HFFc6 (cell line): Measurements from ENCODE around the gene RBM26. TPM values are rescaled to one million over a fixed set of nuclear protein-coding genes. Genes with fewer than 3 reads are reported as not detected.

Source experiments
- DNase-seq: peaks from one replicate; pipeline ENCODE4 v3.0.0-alpha.2; 2018
- H3K27ac Mint-ChIP-seq: 2 replicates; pipeline ENCODE4 v1.8.0; 2020; ENCODE audit warnings: mild to moderate bottlenecking, mixed read lengths
- H3K27me3 Mint-ChIP-seq: 2 replicates; pipeline ENCODE4 v1.8.0; 2021; ENCODE audit warnings: mild to moderate bottlenecking, moderate library complexity, mixed read lengths; ENCODE audit not compliant: insufficient read depth
- H3K36me3 Mint-ChIP-seq: 2 replicates; pipeline ENCODE4 v1.8.0; 2021; ENCODE audit warnings: low read depth, mixed read lengths
- H3K4me1 Mint-ChIP-seq: 2 replicates; pipeline ENCODE4 v1.8.0; 2020; ENCODE audit warnings: low read depth, mixed read lengths
- H3K4me3 Mint-ChIP-seq: 2 replicates; pipeline ENCODE4 v1.8.0; 2020; ENCODE audit warnings: mild to moderate bottlenecking, moderate library complexity, mixed read lengths
- H3K9me3 Mint-ChIP-seq: 2 replicates; pipeline ENCODE4 v1.8.0; 2020; ENCODE audit warnings: mild to moderate bottlenecking, mixed read lengths
- CTCF ChIP-seq: fragments of 200-600 bp; sonication (generic); IDR thresholded peaks from 2 replicates; pipeline ENCODE4 v1.5.0; 2021; ENCODE audit warnings: antibody characterized with exemption, mild to moderate bottlenecking
- total RNA-seq, 6 experiments: library from RNA; stranded (reverse); fragmentation: NEBNext Ultra II Directional; extraction: Animal tissue kit (Norgen Biotek cat#: 25700); gene quantifications; 2 replicates in 1 of 6; 3 replicates in 5 of 6; pipeline ENCODE4 v1.2.3, GENCODE V29; 2021

The RBM26 gene
- total RNA-seq, 6 experiments from 2014 or later, result 28.5 to 37.6 (median 33.3) TPM

- Mint-ChIP-seq H3K27me3 (peaks cover 7% of the 10 kb centered on the region; the same call in 1 of the 2 replicates), H3K36me3 (no peaks in the 10 kb centered on the region), H3K27ac (no peak overlapping the region), H3K9me3 (no peaks in the 10 kb centered on the region), H3K4me3 (no peak overlapping the region), H3K4me1 (no peaks in the 10 kb centered on the region)
- TF ChIP-seq CTCF, result no peak
- DNase-seq, result no peak
These were observed 116.5 kb downstream of the RBM26 start for GRCh38 chr13:79289571-79289970.

GRCh38 chr13:79287939-79288795, 117.9 kb downstream of the RBM26 start:
- no peak for DNase-seq
- TF ChIP-seq CTCF, result no peak
- Mint-ChIP-seq H3K4me3 (no peak overlapping the region), H3K27me3 (peaks cover 7% of the 10 kb centered on the region; the same call in 1 of the 2 replicates), H3K36me3 (no peaks in the 10 kb centered on the region), H3K9me3 (no peaks in the 10 kb centered on the region), H3K4me1 (no peaks in the 10 kb centered on the region), H3K27ac (no peak overlapping the region)

DNA sequence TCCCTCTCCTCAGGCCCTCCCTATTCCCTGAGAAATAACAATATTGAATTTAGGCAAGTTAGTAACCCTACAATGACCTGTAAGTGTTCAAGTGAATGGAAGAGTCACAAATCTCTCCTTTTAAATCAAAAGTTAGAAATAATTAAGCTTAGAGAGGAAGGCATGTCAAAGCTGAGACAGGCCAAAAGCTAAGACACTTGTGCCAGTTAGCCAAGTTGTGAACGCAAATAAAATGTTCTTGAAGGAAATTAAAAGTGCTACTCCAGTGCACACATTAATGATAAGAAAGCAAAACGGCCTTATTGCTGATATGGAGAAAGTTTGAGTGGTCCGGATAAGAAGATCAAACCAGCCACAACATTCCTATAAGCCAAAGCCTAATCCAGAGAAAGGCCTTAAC, 120.9 kb downstream of the RBM26 start:
- no peaks in the 10 kb centered on the region for H3K36me3 Mint-ChIP-seq
- TF ChIP-seq CTCF, result no peak
- DNase-seq, result no peak
- H3K4me1 Mint-ChIP-seq, result no peaks in the 10 kb centered on the region
- no peak overlapping the region for H3K27ac Mint-ChIP-seq
- no peak overlapping the region for H3K4me3 Mint-ChIP-seq
- no peaks in the 10 kb centered on the region for H3K9me3 Mint-ChIP-seq
- H3K27me3 Mint-ChIP-seq, result peaks cover 3% of the 10 kb centered on the region; the same call in 1 of the 2 replicates

- Mint-ChIP-seq H3K27me3 (peaks cover 3% of the 10 kb centered on the region; the same call in 1 of the 2 replicates), H3K9me3 (no peaks in the 10 kb centered on the region), H3K4me1 (no peaks in the 10 kb centered on the region), H3K4me3 (no peak overlapping the region), H3K36me3 (no peaks in the 10 kb centered on the region), H3K27ac (no peak overlapping the region)
- no peak for TF ChIP-seq CTCF
- no peak for DNase-seq
These were observed 122.3 kb downstream of the RBM26 start for GRCh38 chr13:79283742-79284141.

- Mint-ChIP-seq H3K9me3 (no peaks in the 10 kb centered on the region), H3K36me3 (no peaks in the 10 kb centered on the region), H3K4me1 (no peaks in the 10 kb centered on the region), H3K4me3 (no peak overlapping the region), H3K27me3 (peaks cover 3% of the 10 kb centered on the region; the same call in 1 of the 2 replicates), H3K27ac (no peak overlapping the region)
- no peak for DNase-seq
- TF ChIP-seq CTCF, result no peak
These were observed 123.1 kb downstream of the RBM26 start for GRCh38 chr13:79282976-79283375.
